Measurements from ENCODE around the gene CBX4.

CBX4 gene

GRCh38 chr17:79841369-79842135 lies 2.3 kb upstream of the CBX4 start:
- DNase-seq: peak in 2 of 6 experiments; percentile 22 to 38

GRCh38 chr17:79840989-79841286 lies 1.7 kb upstream of the CBX4 start:
- DNase-seq: peak in 1 of 6 experiments; percentile 50

GRCh38 chr17:79840269-79840988 lies 1.2 kb upstream of the CBX4 start:
- DNase-seq: peak in 3 of 6 experiments; percentile 20 to 50 (median 45)

GRCh38 chr17:79838522-79839274 lies 542 bp downstream of the CBX4 start:
- peak; percentile 40 to 92 (median 69) for DNase-seq

- peak in 5 of 6 experiments; percentile 44 to 92 (median 76) for DNase-seq
Observed at GRCh38 chr17:79837888-79838521, 1.2 kb downstream of the CBX4 start.

- peak in 4 of 6 experiments; percentile 19 to 48 (median 26) for DNase-seq
Observed at GRCh38 chr17:79836972-79837887, 2.0 kb downstream of the CBX4 start.

- no peak for DNase-seq
Observed at GRCh38 chr17:79836510-79836971, 2.7 kb downstream of the CBX4 start.

- DNase-seq: peak in 1 of 6 experiments; percentile 22
Observed at GRCh38 chr17:79835953-79836509, 3.2 kb downstream of the CBX4 start.

GRCh38 chr17:79835470-79835899 lies 3.8 kb downstream of the CBX4 start:
- DNase-seq: no peak

- DNase-seq: peak in 4 of 6 experiments; percentile 30 to 60 (median 42)
Observed at GRCh38 chr17:79834565-79835469, 4.4 kb downstream of the CBX4 start.

GRCh38 chr17:79833744-79834564 lies 5.3 kb downstream of the CBX4 start:
- no peak for DNase-seq

- no peak for DNase-seq
Observed at GRCh38 chr17:79833110-79833450, 6.2 kb downstream of the CBX4 start.

GRCh38 chr17:79832218-79833109 lies 6.8 kb downstream of the CBX4 start:
- DNase-seq: no peak

GRCh38 chr17:79831265-79832217 lies 7.7 kb downstream of the CBX4 start:
- DNase-seq: no peak

GRCh38 chr17:79830763-79831264 lies 8.4 kb downstream of the CBX4 start:
- no peak for DNase-seq

- no peak for DNase-seq
Observed at GRCh38 chr17:79830303-79830702, 8.9 kb downstream of the CBX4 start.

GRCh38 chr17:79829457-79829856 lies 9.8 kb downstream of the CBX4 start:
- DNase-seq: no peak

Data from stimulated activated naive CD4-positive, alpha-beta T cell (primary cell).